ENCODE measurements around the gene SPIB. TPM values are rescaled to one million over a fixed set of nuclear protein-coding genes. Genes with fewer than 3 reads are reported as not detected.

Gene SPIB
- total RNA-seq, 2 donors from 2014 or later: not detected

- Histone ChIP-seq H3K9me3 (no peaks in the 10 kb centered on the region), H3K27me3 (no peaks in the 10 kb centered on the region), H3K27ac (no peak overlapping the region), H3K4me3 (no peak overlapping the region), H3K4me1 (peaks cover 0 to 8% of the 10 kb centered on the region in 2 donors), H3K36me3 (no peaks in the 10 kb centered on the region)
- TF ChIP-seq CTCF (IDR thresholded peaks at IDR 0.05): no peak
- no peak for DNase-seq (ENCODE audit: low spot score)
These were observed 6.8 kb downstream of the SPIB start for GRCh38 chr19:50425581-50425980.

- no peak overlapping the region for H3K27ac ChIP-seq
These were observed 8.7 kb downstream of the SPIB start for GRCh38 chr19:50427318-50427925.

GRCh38 chr19:50427997-50428425 lies 9.3 kb downstream of the SPIB start:
- no peaks in the 10 kb centered on the region for H3K36me3 ChIP-seq
- no peaks in the 10 kb centered on the region for H3K9me3 ChIP-seq
- H3K4me3 ChIP-seq: peak overlapping the region in 1 of 2 donors; percentile 31
- no peak overlapping the region for H3K27ac ChIP-seq
- peak; percentile 89 for DNase-seq (ENCODE audit: low spot score)
- peaks cover 0 to 25% of the 10 kb centered on the region in 2 donors for H3K4me1 ChIP-seq
- H3K27me3 ChIP-seq: peaks cover 0 to 7% of the 10 kb centered on the region in 2 donors
- TF ChIP-seq CTCF (IDR thresholded peaks at IDR 0.05): no peak

More at GRCh38 chr19:50427318-50427925, 8.7 kb downstream of the SPIB start:
- DNase-seq (ENCODE audit: low spot score): no peak
- H3K4me1 ChIP-seq: peaks cover 0 to 21% of the 10 kb centered on the region in 2 donors
- H3K9me3 ChIP-seq: no peaks in the 10 kb centered on the region
- H3K4me3 ChIP-seq: peak overlapping the region in 1 of 2 donors; percentile 31
- no peak for TF ChIP-seq CTCF (IDR thresholded peaks at IDR 0.05)
- H3K27me3 ChIP-seq: peaks cover 0 to 2% of the 10 kb centered on the region in 2 donors
- H3K36me3 ChIP-seq: no peaks in the 10 kb centered on the region

- DNase-seq (ENCODE audit: low spot score): no peak
- Histone ChIP-seq H3K27ac (no peak overlapping the region), H3K4me1 (peaks cover 0 to 25% of the 10 kb centered on the region in 2 donors), H3K4me3 (no peak overlapping the region), H3K27me3 (peaks cover 0 to 7% of the 10 kb centered on the region in 2 donors), H3K36me3 (no peaks in the 10 kb centered on the region), H3K9me3 (no peaks in the 10 kb centered on the region)
- no peak for TF ChIP-seq CTCF (IDR thresholded peaks at IDR 0.05)
These were observed 10.2 kb downstream of the SPIB start for GRCh38 chr19:50428772-50429463.

DNA sequence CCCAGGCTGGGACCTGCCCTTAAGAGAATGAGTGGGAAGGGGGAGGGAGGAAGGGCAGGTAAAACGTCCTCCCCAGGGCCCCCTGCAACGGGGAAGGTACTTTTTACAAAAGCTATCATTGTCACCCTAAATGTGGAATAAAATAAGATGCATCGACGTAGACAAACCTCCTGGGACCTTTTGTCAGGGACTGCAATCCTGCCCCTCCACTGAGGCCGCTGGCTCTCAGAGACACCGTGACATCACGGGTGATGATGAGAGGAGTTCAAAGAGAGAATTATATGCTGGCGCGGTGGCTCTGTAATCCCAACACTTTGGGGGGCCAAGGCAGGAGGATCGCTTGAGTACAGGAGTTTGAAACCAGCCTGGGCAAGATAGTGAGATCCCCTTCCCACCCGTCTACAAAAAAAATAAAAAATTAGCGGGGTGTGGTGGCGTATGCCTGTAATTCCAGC lies 12.2 kb downstream of the SPIB start:
- Histone ChIP-seq H3K4me3 (peak overlapping the region; percentile 59 to 66), H3K27me3 (peaks cover 0 to 7% of the 10 kb centered on the region in 2 donors), H3K27ac (peak overlapping the region in 1 of 2 donors; percentile 42), H3K9me3 (no peaks in the 10 kb centered on the region), H3K36me3 (no peaks in the 10 kb centered on the region), H3K4me1 (peaks cover 0 to 25% of the 10 kb centered on the region in 2 donors)
- TF ChIP-seq CTCF (IDR thresholded peaks at IDR 0.05): no peak
- no peak for DNase-seq (ENCODE audit: low spot score)
